ENCODE measurements around the gene CRY1. TPM values are rescaled to one million over a fixed set of nuclear protein-coding genes. Genes with fewer than 3 reads are reported as not detected.

CRY1 gene
- total RNA-seq: 10 to 100 TPM; 26.6 to 27.8 TPM

GRCh38 chr12:107093417-107094182 is at the start of gene CRY1:
Gene CRY1, minus strand, starts transcription at chr12:107093549. Its CDS starts 588 bp downstream, at chr12:107092961.
- DNase-seq: peak; percentile 94
- H3K4me3 Mint-ChIP-seq: no peak within 1 kb of the TSS
- H3K27ac Mint-ChIP-seq: no peak within 1 kb of the TSS
- peaks cover 5% of the 10 kb centered on the region for H3K9me3 Mint-ChIP-seq
- CTCF ChIA-PET: interaction anchor here (0.7 to 8.1 kb wide), 2 partner anchors 12 to 39 kb away, joined by 4 to 70 read pairs; no protein-coding TSS in a partner anchor
- peak; percentile 85 for ATAC-seq
- peaks cover 3% of the 10 kb centered on the region for H3K27me3 Mint-ChIP-seq
- POLR2A ChIA-PET: interaction anchor here (1.0 to 2.2 kb wide), 4 partner anchors 9 to 344 kb away, joined by 3 to 10 read pairs (median 4); partner anchors contain the start of gene TMEM263
- peaks cover 11% of the 10 kb centered on the region for H3K4me1 Mint-ChIP-seq (ENCODE audit: low read depth)
- H3K36me3 Mint-ChIP-seq (ENCODE audit: low read depth): peaks cover 2% of the 10 kb centered on the region
- intact Hi-C loops (cut with micrococcal nuclease): loop anchor here (10.0 kb wide), 1 partner anchor 109 kb away; the partner anchor contains the start of gene MTERF2
- no peak for TF ChIP-seq CTCF (IDR thresholded peaks at IDR 0.05)

GRCh38 chr12:107139787-107140186 is 46.4 kb upstream of the CRY1 start:
- Mint-ChIP-seq H3K36me3 (ENCODE audit: low read depth) (no peaks in the 10 kb centered on the region), H3K27ac (no peak overlapping the region), H3K4me1 (ENCODE audit: low read depth) (peaks cover under 1% of the 10 kb centered on the region), H3K4me3 (no peak overlapping the region), H3K9me3 (no peaks in the 10 kb centered on the region), H3K27me3 (no peaks in the 10 kb centered on the region)
- TF ChIP-seq CTCF (IDR thresholded peaks at IDR 0.05): no peak
- intact Hi-C loops (cut with micrococcal nuclease): no loop called here
- ChIA-PET POLR2A (no interaction called here), CTCF (no interaction called here)
- DNase-seq (no peak), ATAC-seq (no peak)

GRCh38 chr12:107138990-107139389 is 45.6 kb upstream of the CRY1 start:
- Mint-ChIP-seq H3K4me1 (ENCODE audit: low read depth) (peaks cover 4% of the 10 kb centered on the region), H3K27ac (no peak overlapping the region), H3K36me3 (ENCODE audit: low read depth) (no peaks in the 10 kb centered on the region), H3K4me3 (no peak overlapping the region), H3K9me3 (no peaks in the 10 kb centered on the region), H3K27me3 (no peaks in the 10 kb centered on the region)
- no peak for TF ChIP-seq CTCF (IDR thresholded peaks at IDR 0.05)
- DNase-seq: no peak
- ChIA-PET POLR2A (no interaction called here), CTCF (no interaction called here)
- no peak for ATAC-seq
- intact Hi-C loops (cut with micrococcal nuclease): no loop called here

GRCh38 chr12:107135177-107135576 is 41.8 kb upstream of the CRY1 start:
- no peaks in the 10 kb centered on the region for H3K9me3 Mint-ChIP-seq
- no peak for TF ChIP-seq CTCF (IDR thresholded peaks at IDR 0.05)
- ChIA-PET POLR2A (interaction anchor here (0.8 kb wide), 1 partner anchor 186 kb away, joined by 3 read pairs; no protein-coding TSS in a partner anchor), CTCF (interaction anchor here (0.7 to 8.1 kb wide), 9 partner anchors 8 to 474 kb away, joined by 3 to 134 read pairs (median 4); no protein-coding TSS in a partner anchor)
- H3K27ac Mint-ChIP-seq: no peak overlapping the region
- DNase-seq: no peak
- no peak for ATAC-seq
- intact Hi-C loops (cut with micrococcal nuclease): no loop called here
- peaks cover 4% of the 10 kb centered on the region for H3K4me1 Mint-ChIP-seq (ENCODE audit: low read depth)
- H3K4me3 Mint-ChIP-seq: no peak overlapping the region
- no peaks in the 10 kb centered on the region for H3K36me3 Mint-ChIP-seq (ENCODE audit: low read depth)
- H3K27me3 Mint-ChIP-seq: no peaks in the 10 kb centered on the region

GRCh38 chr12:107134558-107134957 is 41.2 kb upstream of the CRY1 start:
- Mint-ChIP-seq H3K9me3 (no peaks in the 10 kb centered on the region), H3K36me3 (ENCODE audit: low read depth) (no peaks in the 10 kb centered on the region), H3K4me3 (no peak overlapping the region), H3K27ac (no peak overlapping the region), H3K4me1 (ENCODE audit: low read depth) (peaks cover 4% of the 10 kb centered on the region), H3K27me3 (no peaks in the 10 kb centered on the region)
- peak; percentile 61 for TF ChIP-seq CTCF (IDR thresholded peaks at IDR 0.05)
- ChIA-PET POLR2A (interaction anchor here (0.8 to 1.0 kb wide), 2 partner anchors 34 to 186 kb away, joined by 3 read pairs; no protein-coding TSS in a partner anchor), CTCF (interaction anchor here (0.6 to 8.1 kb wide), 16 partner anchors 8 to 479 kb away, joined by 3 to 134 read pairs (median 4); no protein-coding TSS in a partner anchor)
- peak; percentile 72 for DNase-seq
- ATAC-seq: peak; percentile 90
- intact Hi-C loops (cut with micrococcal nuclease): no loop called here

All from activated CD8-positive, alpha-beta T cell treated with anti-CD3 and anti-CD28 coated beads for 36 hours (primary cell).